ENCODE data around the gene NHLH2.

The NHLH2 gene

DNA sequence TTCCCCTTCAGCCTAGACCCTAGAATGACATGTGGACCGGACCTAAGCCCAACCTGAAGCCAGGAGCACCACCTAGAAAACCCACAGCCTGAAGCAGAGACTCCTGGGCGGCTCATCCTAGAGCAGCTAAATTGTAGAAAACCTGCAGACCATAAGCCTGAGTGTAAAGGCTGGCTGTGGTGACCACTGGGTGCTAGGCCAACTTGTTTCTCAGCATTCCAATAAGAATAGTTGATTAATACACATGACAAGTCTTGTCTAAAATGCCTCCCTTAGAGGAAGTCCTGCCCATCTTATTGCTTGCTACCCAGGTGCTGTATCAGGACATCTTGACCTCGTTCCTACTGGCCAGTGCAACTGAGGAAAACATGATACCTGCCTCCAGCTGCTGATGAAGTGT lies 49.1 kb downstream of the NHLH2 start:
- TF ChIP-seq FOXP2 (optimal IDR thresholded peaks at IDR 0.05; ENCODE audit: borderline replicate concordance, extremely low read depth, extremely low read length, insufficient read depth) (no peak), POLR2AphosphoS5 (IDR thresholded peaks at IDR 0.05; ENCODE audit: low read depth, low read length) (no peak), SIN3A (IDR thresholded peaks at IDR 0.05; ENCODE audit: borderline replicate concordance, insufficient read depth, low read length) (no peak), TAF1 (IDR thresholded peaks at IDR 0.05; ENCODE audit: borderline replicate concordance, insufficient read depth, low read length) (no peak)
- TF ChIP-seq, protein P1, sequence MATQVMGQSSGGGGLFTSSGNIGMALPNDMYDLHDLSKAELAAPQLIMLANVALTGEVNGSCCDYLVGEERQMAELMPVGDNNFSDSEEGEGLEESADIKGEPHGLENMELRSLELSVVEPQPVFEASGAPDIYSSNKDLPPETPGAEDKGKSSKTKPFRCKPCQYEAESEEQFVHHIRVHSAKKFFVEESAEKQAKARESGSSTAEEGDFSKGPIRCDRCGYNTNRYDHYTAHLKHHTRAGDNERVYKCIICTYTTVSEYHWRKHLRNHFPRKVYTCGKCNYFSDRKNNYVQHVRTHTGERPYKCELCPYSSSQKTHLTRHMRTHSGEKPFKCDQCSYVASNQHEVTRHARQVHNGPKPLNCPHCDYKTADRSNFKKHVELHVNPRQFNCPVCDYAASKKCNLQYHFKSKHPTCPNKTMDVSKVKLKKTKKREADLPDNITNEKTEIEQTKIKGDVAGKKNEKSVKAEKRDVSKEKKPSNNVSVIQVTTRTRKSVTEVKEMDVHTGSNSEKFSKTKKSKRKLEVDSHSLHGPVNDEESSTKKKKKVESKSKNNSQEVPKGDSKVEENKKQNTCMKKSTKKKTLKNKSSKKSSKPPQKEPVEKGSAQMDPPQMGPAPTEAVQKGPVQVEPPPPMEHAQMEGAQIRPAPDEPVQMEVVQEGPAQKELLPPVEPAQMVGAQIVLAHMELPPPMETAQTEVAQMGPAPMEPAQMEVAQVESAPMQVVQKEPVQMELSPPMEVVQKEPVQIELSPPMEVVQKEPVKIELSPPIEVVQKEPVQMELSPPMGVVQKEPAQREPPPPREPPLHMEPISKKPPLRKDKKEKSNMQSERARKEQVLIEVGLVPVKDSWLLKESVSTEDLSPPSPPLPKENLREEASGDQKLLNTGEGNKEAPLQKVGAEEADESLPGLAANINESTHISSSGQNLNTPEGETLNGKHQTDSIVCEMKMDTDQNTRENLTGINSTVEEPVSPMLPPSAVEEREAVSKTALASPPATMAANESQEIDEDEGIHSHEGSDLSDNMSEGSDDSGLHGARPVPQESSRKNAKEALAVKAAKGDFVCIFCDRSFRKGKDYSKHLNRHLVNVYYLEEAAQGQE (IDR thresholded peaks at IDR 0.05; ENCODE audit: insufficient read depth in 1 of 2, low read depth in 2 of 2, low read length in 2 of 2): no peak

DNA sequence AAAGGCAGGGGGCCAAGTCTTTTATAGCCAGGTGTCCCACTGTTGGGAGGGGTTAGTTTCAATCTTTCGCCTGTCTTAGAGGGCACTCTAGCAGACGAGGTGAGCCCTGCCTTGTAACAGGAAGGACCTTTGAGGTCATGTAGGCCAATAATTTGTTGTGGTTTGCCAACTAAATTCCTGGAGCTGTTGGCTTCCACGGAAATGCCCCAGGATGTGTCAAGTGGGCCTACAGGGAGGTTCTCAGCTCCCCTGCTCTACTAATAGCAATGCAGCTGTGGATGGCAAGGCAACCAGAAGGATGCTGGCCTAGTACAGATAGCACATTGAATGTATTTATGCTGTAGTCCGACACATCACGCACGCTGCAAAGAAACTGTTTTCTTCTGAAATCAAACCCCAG lies 50.1 kb downstream of the NHLH2 start:
- TF ChIP-seq SIN3A (IDR thresholded peaks at IDR 0.05; ENCODE audit: borderline replicate concordance, insufficient read depth, low read length) (no peak), POLR2AphosphoS5 (IDR thresholded peaks at IDR 0.05; ENCODE audit: low read depth, low read length) (no peak), FOXP2 (optimal IDR thresholded peaks at IDR 0.05; ENCODE audit: borderline replicate concordance, extremely low read depth, extremely low read length, insufficient read depth) (no peak), TAF1 (IDR thresholded peaks at IDR 0.05; ENCODE audit: borderline replicate concordance, insufficient read depth, low read length) (no peak)
- TF ChIP-seq, protein P1 (IDR thresholded peaks at IDR 0.05; ENCODE audit: insufficient read depth in 1 of 2, low read depth in 2 of 2, low read length in 2 of 2): no peak

- TF ChIP-seq TAF1 (IDR thresholded peaks at IDR 0.05; ENCODE audit: borderline replicate concordance, insufficient read depth, low read length) (no peak), SIN3A (IDR thresholded peaks at IDR 0.05; ENCODE audit: borderline replicate concordance, insufficient read depth, low read length) (no peak), FOXP2 (optimal IDR thresholded peaks at IDR 0.05; ENCODE audit: borderline replicate concordance, extremely low read depth, extremely low read length, insufficient read depth) (no peak)
- TF ChIP-seq, protein P1 (IDR thresholded peaks at IDR 0.05; ENCODE audit: insufficient read depth in 1 of 2, low read depth in 2 of 2, low read length in 2 of 2): no peak
These were observed 50.6 kb downstream of the NHLH2 start for GRCh38 chr1:115790356-115790755.
